ENCODE measurements around the gene MROH2A.

DNA sequence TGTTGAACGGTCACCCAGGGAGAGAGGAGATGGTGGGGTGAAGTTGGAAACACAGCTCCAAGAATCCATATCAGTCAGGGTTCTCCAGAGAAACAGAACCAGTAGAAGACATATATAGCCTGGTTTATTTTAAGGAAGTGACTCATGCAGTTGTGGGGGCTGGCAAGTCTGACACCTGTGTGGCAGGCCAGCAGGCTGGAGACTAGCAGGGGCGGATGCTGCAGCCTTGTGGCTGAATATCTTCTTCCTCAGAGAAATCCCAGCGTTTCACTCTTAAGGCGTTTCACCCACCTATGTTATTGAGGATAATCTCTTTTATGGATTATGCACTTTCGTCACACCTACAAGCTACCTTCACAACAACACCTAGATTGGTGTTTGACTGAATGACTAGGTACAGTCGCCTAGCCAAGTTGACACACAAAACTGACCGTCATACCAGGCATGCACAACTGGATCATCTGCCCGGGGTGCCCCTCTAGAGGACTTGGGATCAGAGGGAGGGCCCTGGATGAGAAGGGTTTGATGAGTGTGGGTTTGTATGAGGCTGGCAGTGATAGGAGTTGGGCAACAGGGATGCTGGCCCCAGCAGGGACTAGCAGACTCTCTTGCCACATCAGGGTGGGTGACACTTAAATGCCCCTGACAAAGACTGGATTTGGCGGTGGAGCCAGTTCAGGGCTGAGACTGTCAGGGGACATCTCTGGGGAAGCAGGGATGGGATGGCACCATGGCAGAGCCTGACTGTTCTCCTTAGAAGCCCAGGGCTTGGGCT lies 23.4 kb downstream of the MROH2A start:
- TF ChIP-seq, protein P1, sequence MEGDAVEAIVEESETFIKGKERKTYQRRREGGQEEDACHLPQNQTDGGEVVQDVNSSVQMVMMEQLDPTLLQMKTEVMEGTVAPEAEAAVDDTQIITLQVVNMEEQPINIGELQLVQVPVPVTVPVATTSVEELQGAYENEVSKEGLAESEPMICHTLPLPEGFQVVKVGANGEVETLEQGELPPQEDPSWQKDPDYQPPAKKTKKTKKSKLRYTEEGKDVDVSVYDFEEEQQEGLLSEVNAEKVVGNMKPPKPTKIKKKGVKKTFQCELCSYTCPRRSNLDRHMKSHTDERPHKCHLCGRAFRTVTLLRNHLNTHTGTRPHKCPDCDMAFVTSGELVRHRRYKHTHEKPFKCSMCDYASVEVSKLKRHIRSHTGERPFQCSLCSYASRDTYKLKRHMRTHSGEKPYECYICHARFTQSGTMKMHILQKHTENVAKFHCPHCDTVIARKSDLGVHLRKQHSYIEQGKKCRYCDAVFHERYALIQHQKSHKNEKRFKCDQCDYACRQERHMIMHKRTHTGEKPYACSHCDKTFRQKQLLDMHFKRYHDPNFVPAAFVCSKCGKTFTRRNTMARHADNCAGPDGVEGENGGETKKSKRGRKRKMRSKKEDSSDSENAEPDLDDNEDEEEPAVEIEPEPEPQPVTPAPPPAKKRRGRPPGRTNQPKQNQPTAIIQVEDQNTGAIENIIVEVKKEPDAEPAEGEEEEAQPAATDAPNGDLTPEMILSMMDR (IDR thresholded peaks at IDR 0.05) = no peak
- TF ChIP-seq POLR2A (IDR thresholded peaks at IDR 0.05) = no peak
